Muscle of leg (tissue), 11 donors: Measurements from ENCODE around the gene CA12. TPM values are rescaled to one million over a fixed set of nuclear protein-coding genes. Genes with fewer than 3 reads are reported as not detected.

Experiments
- DNase-seq: peaks from one replicate; pipeline ENCODE4 v3.0.0; 2013
- H3K27ac ChIP-seq: one replicate; pipeline ENCODE4 v1.5.1; 2013; ENCODE audit warnings: mild to moderate bottlenecking, low read length, control low read depth
- H3K27me3 ChIP-seq: one replicate; pipeline ENCODE4 v1.6.1; 2013; ENCODE audit warnings: low read length; ENCODE audit not compliant: control insufficient read depth, insufficient read depth
- H3K36me3 ChIP-seq: one replicate; pipeline ENCODE4 v1.6.1; 2013; ENCODE audit warnings: low read length; ENCODE audit not compliant: control insufficient read depth, insufficient read depth
- H3K4me1 ChIP-seq: one replicate; pipeline ENCODE4 v1.6.1; 2013; ENCODE audit warnings: low read length; ENCODE audit not compliant: control insufficient read depth, insufficient read depth
- H3K4me3 ChIP-seq: one replicate; pipeline ENCODE4 v1.5.1; 2013; ENCODE audit warnings: low read length, control low read depth
- H3K9me3 ChIP-seq: replicated peaks from 2 replicates; pipeline ENCODE4 v1.6.1; 2013; ENCODE audit warnings: low read depth, low read length; ENCODE audit not compliant: control insufficient read depth
- WGBS: methylation state at CpG from one replicate; pipeline ENCODE4 v1.1.5; 2013; ENCODE audit warnings: missing lambda C conversion rate; ENCODE audit not compliant: insufficient coverage; 5-methylcytosine and 5-hydroxymethylcytosine counted together
- polyA plus RNA-seq, 8 donors: library from polyadenylated mRNA; unstranded; fragments of 120-200 nt; gene quantifications; one replicate each; pipeline versions ENCODE4 v1.2.1 to v1.2.3, GENCODE V29; 2013; ENCODE audit warnings: inconsistent platforms in 1 of 8, low replicate concordance in 1 of 8; ENCODE audit not compliant: insufficient read length in 8 of 8, insufficient read depth in 1 of 8
- total RNA-seq: library from RNA; stranded (reverse); fragments of 120-200 nt; gene quantifications from one replicate; pipeline ENCODE4 v1.2.4, GENCODE V29; 2013

Gene CA12
- total and polyA plus RNA-seq, 9 donors = 0.46 to 2.9 (median 1.4) TPM

DNA sequence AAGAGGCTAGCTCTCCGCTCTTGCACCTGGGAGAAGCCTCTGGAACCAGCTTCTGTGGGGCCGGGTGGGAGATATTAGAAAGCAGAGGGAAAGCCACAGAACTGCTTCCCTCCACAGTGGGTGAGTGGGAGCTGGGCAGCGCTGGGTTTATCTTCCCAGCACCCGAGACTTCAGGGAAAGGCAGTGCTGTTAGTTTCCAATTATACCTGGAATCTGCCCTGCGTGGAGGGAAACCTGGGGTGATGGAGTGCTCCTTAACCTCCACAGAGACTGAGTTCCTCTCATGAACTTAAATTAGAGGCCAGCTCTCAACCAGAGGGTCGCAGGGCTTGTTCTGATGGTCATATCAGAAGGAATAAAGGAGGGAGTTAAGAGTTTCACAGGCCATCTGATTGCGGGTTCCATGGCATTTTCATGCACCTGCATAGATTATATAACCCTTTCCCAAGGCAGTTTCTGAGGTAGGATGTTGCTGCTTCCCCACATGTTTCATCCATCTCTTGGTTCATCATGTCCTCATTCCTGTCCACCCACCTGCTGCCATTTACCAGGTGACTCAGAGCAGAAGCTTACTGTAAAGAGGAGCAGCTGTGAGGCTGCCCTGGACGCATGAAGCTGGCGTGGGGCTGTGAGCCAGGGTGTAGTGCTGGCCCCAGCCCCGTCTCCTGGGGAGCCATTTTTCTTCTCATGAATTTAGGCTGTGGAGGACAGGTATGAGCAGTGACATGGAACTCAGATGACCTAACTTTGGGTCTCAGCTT lies 42.5 kb downstream of the CA12 start:
- H3K4me3 ChIP-seq = no peak overlapping the region
- DNase-seq = no peak
- 100% methylated on average over 1 of the region's 10 CpGs for WGBS
- H3K36me3 ChIP-seq = no peaks in the 10 kb centered on the region
- H3K9me3 ChIP-seq = no peaks in the 10 kb centered on the region
- no peaks in the 10 kb centered on the region for H3K27me3 ChIP-seq
- H3K27ac ChIP-seq = no peak overlapping the region
- no peaks in the 10 kb centered on the region for H3K4me1 ChIP-seq

DNA sequence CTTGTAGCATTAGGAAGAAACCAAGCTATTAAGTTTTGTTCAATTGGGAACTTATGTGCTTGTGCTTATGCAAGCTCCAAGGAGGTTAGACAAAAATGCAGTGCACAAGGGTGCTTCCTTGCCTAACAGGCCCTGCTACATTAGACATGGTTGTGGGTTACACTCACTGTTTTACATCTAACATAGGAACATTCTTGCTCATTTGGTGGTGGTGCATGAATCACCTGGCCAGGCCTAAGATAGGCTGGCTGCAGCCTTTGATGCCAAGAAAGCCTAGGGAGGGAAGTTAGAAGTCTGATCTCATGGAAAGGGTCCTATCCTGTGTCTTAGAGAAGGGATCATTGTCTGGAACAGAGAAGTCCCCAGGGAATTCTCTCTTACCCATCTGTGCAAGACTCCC lies 43.5 kb downstream of the CA12 start:
- no peak for DNase-seq
- Histone ChIP-seq H3K27ac (no peak overlapping the region), H3K4me3 (no peak overlapping the region), H3K9me3 (no peaks in the 10 kb centered on the region), H3K4me1 (no peaks in the 10 kb centered on the region), H3K36me3 (no peaks in the 10 kb centered on the region), H3K27me3 (no peaks in the 10 kb centered on the region)

DNA sequence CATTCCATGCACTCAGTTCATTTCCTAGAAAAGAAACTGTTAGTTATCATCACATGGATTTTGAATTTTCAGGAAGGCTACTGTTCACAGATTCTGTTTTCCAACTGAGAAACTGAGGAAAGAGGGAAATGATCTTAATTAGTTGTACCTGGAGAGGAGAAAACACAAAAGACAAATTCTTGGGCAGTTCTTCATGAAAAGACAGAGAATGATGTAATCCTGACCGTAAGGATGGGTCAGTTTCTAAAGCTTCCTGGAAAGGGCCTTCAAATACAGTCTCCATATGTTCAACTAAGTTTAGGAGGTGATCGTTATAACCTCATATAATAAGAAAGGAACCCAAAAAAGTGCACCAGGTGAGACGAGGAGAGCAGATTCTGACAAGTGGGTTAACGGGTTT lies 44.6 kb downstream of the CA12 start:
- DNase-seq = no peak
- no CpG with 5 or more reads among the region's 4 CpGs for WGBS
- Histone ChIP-seq H3K36me3 (no peaks in the 10 kb centered on the region), H3K27me3 (no peaks in the 10 kb centered on the region), H3K27ac (no peak overlapping the region), H3K4me3 (no peak overlapping the region), H3K4me1 (peaks cover 5% of the 10 kb centered on the region), H3K9me3 (no peaks in the 10 kb centered on the region)

DNA sequence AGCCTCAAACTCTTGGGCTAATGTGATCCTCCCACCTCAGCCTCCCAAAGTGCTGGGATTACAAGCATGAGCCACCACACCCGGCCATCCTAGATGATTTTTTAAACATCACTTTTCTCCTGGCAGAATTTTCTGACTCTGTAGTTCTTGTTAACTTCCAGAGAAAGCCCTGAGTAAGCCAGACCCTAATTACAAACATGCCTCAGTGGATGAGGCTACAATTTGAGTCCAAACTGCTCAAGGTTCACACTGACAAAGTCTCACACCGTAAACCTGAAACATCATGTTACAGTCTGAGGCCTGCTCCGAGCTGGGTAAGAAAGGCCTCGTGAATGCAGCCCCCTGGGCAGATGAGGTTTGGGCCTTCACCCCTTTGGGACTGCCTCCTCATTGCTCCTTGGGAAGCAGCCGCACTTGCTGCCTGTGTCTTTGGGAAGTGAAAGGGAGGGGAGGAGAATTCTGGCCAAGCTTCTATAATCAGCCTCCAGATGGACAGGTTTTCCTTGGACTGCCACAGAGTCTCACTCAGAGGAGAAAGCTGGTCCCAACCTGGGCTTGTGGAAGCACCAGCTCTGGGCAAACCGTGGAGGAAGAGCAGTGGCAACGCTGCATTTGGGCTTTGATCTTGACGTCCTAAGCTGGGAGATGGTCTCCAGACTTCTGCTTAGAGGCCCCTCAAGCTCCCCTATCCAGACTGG lies 46.0 kb downstream of the CA12 start:
- H3K27me3 ChIP-seq = no peaks in the 10 kb centered on the region
- no peak overlapping the region for H3K27ac ChIP-seq
- H3K4me1 ChIP-seq = peaks cover 12% of the 10 kb centered on the region
- H3K36me3 ChIP-seq = no peaks in the 10 kb centered on the region
- H3K4me3 ChIP-seq = no peak overlapping the region
- WGBS = 24% methylated on average over 3 of the region's 8 CpGs
- no peaks in the 10 kb centered on the region for H3K9me3 ChIP-seq
- peak; percentile 56 for DNase-seq

DNA sequence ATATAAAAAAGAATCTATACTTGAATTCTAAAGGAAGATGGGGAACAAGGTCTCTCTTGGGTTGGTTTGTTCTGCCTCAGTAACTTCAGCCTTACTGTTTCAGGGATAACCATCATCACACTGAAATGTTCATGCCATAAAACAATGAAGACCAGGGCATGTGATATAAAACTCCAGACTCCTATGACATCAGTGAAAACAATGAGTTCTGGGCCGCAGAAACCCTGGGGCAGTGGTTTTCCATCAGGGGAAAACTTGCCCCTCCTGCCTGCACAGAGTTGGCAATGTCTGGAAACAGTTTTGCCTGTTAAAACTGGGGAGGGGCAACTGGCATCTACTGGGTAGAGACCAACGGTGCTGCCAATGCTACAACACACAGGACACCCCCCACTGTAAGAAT lies 46.8 kb downstream of the CA12 start:
- Histone ChIP-seq H3K27me3 (no peaks in the 10 kb centered on the region), H3K4me1 (peaks cover 13% of the 10 kb centered on the region), H3K27ac (no peak overlapping the region), H3K36me3 (no peaks in the 10 kb centered on the region), H3K9me3 (no peaks in the 10 kb centered on the region), H3K4me3 (no peak overlapping the region)
- 60% methylated on average over 1 of the region's 2 CpGs for WGBS
- DNase-seq = no peak

DNA sequence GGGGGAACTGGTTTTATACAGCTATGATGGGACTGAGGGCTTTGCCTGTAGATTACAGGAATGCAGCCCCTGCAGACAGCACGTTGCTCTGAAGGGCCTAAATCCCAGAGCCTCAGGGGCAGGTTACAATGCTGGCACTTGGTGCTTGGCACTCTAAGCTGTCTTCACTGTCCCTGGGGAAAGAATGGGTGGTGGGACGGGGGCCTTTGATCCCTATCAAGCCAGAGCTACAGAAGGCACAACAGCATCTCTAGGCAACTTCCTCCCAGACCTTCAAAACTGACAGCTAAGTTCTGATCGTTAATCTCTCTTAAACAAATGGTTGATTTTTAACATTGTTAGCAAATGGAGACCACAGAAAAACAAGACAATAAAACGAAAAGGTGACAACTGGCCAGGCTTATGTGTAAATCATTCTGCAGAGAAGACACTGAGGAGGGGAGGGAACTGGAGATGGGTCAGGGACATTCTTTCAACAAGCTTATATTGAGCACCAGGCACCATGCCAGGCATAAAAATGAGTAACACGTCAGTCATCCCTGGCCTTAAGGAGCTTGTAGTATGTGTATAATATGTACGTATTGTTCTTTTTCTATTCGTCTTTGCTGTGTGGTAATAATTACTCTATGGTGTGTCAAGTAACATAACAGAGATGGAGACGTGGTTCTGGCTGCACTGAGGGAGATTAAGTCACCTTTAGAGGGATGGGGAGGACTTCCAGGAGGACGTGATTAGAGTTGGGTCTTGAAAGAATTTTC lies 49.1 kb downstream of the CA12 start:
- H3K9me3 ChIP-seq = no peaks in the 10 kb centered on the region
- no peaks in the 10 kb centered on the region for H3K36me3 ChIP-seq
- 34% methylated on average over 6 of the region's 9 CpGs for WGBS
- peak; percentile 56 for DNase-seq
- H3K4me1 ChIP-seq = peaks cover 13% of the 10 kb centered on the region
- H3K27me3 ChIP-seq = no peaks in the 10 kb centered on the region
- no peak overlapping the region for H3K27ac ChIP-seq
- no peak overlapping the region for H3K4me3 ChIP-seq

DNA sequence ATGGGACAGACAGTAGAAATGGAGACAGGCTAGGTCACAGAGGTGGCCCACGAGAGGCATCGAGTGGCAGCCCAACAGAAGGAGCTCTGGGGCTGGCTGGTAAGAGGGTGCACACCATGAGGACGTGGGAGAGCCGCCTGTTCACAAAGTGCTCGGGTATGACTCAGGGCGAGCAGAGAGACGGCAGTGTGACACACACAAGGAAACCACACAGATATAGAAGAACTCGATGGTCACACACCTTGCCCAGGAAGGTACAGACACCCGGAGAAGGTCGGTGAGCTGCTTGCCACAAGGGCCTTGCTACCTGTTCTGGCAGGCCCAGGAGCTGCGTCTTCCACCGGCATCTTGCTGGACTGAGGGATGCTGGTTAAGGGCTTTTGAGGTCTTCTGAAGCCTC lies 50.2 kb downstream of the CA12 start:
- Histone ChIP-seq H3K4me1 (peaks cover 13% of the 10 kb centered on the region), H3K27me3 (no peaks in the 10 kb centered on the region), H3K36me3 (no peaks in the 10 kb centered on the region), H3K27ac (no peak overlapping the region), H3K9me3 (no peaks in the 10 kb centered on the region), H3K4me3 (no peak overlapping the region)
- DNase-seq = no peak
- WGBS = 88% methylated on average over 6 of the region's 12 CpGs

DNA sequence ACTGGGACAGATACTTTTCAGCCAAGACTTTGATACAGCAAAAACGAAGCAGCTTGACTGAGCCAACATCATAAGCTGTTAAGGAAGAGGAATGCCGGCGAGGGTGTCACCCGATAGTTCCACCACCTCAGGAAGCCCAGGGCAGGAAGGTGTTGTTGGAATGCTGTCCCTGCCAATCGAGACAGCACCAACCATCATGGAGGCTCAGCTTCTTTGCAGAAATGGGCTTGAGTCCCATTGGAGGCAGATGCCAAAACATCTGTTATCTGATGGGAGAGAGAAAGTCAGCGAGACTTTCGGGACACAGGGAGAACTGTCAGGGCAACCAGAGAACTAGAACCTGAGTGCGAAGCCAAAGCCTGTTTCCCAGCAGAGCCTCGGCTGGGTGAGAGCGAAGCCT lies 50.7 kb downstream of the CA12 start:
- Histone ChIP-seq H3K27me3 (no peaks in the 10 kb centered on the region), H3K36me3 (no peaks in the 10 kb centered on the region), H3K4me3 (no peak overlapping the region), H3K9me3 (no peaks in the 10 kb centered on the region), H3K4me1 (peaks cover 13% of the 10 kb centered on the region), H3K27ac (no peak overlapping the region)
- 60% methylated on average over 9 of the region's 10 CpGs for WGBS
- DNase-seq = peak; percentile 48

DNA sequence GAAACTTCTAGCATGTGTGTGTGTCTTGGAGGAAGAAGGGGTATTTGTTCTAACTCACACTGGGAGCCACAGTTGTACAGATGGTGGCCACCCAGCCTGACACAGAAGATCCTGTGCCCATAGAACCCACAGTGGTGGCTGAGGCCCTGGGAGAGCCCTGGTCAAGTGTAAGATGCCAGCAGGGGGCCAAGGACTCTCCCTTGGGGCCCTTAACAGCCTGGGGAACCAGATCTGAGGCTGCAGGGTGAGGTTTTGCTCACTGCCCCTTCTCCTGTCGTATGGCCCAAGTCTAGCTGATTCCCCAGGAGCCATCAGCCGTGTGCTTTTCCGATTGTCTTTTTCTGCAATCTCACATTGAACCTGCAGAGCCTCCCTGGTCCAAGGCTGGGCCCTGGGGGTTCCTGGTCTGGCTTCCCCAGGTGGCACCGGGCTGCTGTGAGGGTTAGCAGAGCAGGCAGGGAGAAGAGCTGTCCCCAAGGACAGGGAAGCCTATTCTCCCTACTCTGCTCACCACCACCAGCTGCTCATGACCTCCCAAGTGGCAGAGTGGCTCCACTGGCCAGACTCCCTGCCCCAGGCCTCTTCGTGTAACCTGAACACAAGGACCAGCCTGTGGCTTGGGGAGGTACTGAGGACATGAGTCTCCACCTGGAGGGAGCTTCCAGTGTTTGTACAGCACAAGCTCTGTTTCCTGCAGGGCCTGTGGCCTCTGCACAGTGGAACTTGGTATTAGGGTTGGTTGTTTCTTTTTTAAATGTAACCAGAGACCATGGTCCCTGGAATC lies 51.9 kb downstream of the CA12 start:
- Histone ChIP-seq H3K9me3 (no peaks in the 10 kb centered on the region), H3K27ac (no peak overlapping the region), H3K36me3 (no peaks in the 10 kb centered on the region), H3K4me1 (peaks cover 13% of the 10 kb centered on the region), H3K27me3 (no peaks in the 10 kb centered on the region), H3K4me3 (no peak overlapping the region)
- 60% methylated on average over 1 of the region's 5 CpGs for WGBS
- DNase-seq = no peak
